ENCODE results near the gene ORMDL3.

DNA sequence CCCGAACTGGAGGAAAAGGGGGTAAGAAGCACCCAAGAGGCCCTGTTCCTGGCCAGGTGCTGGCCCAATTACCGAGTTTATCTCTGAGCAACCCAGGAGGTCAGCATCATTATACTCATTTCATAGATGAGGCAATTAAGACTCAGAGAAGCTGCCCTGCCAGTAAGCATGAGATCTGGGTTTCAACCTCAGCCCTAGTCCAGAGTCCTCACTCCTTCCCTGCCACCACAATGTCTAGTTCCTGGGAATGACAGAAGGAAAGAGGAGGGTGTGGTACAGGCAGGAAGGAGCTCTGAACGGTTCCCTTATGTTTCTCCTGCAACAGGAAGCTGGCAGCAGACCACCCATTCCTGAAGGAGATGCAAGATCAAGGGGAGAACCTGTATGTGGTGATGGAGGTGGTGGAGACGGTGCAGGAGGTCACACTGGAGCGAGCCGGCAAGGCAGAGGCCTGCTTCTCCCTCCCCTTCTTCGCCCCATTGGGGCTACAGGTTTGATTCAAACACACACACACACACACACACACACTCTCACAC is 42.8 kb upstream of the ORMDL3 start:
- TF ChIP-seq, protein P1, sequence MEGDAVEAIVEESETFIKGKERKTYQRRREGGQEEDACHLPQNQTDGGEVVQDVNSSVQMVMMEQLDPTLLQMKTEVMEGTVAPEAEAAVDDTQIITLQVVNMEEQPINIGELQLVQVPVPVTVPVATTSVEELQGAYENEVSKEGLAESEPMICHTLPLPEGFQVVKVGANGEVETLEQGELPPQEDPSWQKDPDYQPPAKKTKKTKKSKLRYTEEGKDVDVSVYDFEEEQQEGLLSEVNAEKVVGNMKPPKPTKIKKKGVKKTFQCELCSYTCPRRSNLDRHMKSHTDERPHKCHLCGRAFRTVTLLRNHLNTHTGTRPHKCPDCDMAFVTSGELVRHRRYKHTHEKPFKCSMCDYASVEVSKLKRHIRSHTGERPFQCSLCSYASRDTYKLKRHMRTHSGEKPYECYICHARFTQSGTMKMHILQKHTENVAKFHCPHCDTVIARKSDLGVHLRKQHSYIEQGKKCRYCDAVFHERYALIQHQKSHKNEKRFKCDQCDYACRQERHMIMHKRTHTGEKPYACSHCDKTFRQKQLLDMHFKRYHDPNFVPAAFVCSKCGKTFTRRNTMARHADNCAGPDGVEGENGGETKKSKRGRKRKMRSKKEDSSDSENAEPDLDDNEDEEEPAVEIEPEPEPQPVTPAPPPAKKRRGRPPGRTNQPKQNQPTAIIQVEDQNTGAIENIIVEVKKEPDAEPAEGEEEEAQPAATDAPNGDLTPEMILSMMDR (IDR thresholded peaks at IDR 0.05): no peak
- TF ChIP-seq POLR2A (IDR thresholded peaks at IDR 0.05): no peak
